Measurements from ENCODE around the gene FCHSD2. TPM values are rescaled to one million over a fixed set of nuclear protein-coding genes. Genes with fewer than 3 reads are reported as not detected.

The FCHSD2 gene
- total and polyA plus RNA-seq, 2 of the 13 experiments (the other 11 are each of a cell fraction or from before 2014, with no cell fraction given), result 20.5 to 24.8 TPM

GRCh38 chr11:73175551-73176144, 33.5 kb upstream of the FCHSD2 start (continued):
- TF ChIP-seq, protein P1, sequence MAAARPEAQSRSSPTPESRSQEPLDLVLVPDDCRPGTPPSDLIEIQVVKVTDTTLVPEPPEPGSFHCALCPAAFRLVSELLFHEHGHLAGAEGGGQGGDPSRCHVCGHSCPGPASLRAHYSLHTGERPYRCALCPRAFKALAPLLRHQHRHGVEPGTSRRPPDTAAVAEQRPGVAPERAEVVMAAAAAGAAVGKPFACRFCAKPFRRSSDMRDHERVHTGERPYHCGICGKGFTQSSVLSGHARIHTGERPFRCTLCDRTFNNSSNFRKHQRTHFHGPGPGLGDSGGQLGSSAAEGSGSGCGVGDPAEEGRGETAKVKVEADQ (CRISPR knock-in tag; IDR thresholded peaks at IDR 0.05; ENCODE audit: borderline replicate concordance), result no peak
- TF ChIP-seq HNRNPUL1 (IDR thresholded peaks at IDR 0.05; ENCODE audit: low read depth, low read length) (no peak), PCBP1 (IDR thresholded peaks at IDR 0.05; ENCODE audit: borderline replicate concordance, low read depth, low read length) (no peak), ZNF740 (CRISPR knock-in tag; IDR thresholded peaks at IDR 0.05) (no peak), ZNF280D (CRISPR knock-in tag; IDR thresholded peaks at IDR 0.05) (no peak), ZNF777 (CRISPR knock-in tag; IDR thresholded peaks at IDR 0.05) (no peak), MYC (CRISPR knock-in tag; IDR thresholded peaks at IDR 0.05; ENCODE audit: borderline replicate concordance) (peak; percentile 13; the same call in 1 of the 2 replicates), ZNF253 (CRISPR knock-in tag; IDR thresholded peaks at IDR 0.05; ENCODE audit: borderline replicate concordance) (no peak), CENPX (CRISPR knock-in tag; IDR thresholded peaks at IDR 0.05) (no peak)
- TF ChIP-seq, protein P2, sequence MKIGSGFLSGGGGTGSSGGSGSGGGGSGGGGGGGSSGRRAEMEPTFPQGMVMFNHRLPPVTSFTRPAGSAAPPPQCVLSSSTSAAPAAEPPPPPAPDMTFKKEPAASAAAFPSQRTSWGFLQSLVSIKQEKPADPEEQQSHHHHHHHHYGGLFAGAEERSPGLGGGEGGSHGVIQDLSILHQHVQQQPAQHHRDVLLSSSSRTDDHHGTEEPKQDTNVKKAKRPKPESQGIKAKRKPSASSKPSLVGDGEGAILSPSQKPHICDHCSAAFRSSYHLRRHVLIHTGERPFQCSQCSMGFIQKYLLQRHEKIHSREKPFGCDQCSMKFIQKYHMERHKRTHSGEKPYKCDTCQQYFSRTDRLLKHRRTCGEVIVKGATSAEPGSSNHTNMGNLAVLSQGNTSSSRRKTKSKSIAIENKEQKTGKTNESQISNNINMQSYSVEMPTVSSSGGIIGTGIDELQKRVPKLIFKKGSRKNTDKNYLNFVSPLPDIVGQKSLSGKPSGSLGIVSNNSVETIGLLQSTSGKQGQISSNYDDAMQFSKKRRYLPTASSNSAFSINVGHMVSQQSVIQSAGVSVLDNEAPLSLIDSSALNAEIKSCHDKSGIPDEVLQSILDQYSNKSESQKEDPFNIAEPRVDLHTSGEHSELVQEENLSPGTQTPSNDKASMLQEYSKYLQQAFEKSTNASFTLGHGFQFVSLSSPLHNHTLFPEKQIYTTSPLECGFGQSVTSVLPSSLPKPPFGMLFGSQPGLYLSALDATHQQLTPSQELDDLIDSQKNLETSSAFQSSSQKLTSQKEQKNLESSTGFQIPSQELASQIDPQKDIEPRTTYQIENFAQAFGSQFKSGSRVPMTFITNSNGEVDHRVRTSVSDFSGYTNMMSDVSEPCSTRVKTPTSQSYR (CRISPR knock-in tag; IDR thresholded peaks at IDR 0.05; ENCODE audit: borderline replicate concordance), result no peak; the same call in 1 of the 2 replicates
- TF ChIP-seq, protein P3, sequence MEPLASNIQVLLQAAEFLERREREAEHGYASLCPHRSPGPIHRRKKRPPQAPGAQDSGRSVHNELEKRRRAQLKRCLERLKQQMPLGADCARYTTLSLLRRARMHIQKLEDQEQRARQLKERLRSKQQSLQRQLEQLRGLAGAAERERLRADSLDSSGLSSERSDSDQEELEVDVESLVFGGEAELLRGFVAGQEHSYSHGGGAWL (CRISPR knock-in tag; IDR thresholded peaks at IDR 0.05), result no peak
- TF ChIP-seq, protein P4, sequence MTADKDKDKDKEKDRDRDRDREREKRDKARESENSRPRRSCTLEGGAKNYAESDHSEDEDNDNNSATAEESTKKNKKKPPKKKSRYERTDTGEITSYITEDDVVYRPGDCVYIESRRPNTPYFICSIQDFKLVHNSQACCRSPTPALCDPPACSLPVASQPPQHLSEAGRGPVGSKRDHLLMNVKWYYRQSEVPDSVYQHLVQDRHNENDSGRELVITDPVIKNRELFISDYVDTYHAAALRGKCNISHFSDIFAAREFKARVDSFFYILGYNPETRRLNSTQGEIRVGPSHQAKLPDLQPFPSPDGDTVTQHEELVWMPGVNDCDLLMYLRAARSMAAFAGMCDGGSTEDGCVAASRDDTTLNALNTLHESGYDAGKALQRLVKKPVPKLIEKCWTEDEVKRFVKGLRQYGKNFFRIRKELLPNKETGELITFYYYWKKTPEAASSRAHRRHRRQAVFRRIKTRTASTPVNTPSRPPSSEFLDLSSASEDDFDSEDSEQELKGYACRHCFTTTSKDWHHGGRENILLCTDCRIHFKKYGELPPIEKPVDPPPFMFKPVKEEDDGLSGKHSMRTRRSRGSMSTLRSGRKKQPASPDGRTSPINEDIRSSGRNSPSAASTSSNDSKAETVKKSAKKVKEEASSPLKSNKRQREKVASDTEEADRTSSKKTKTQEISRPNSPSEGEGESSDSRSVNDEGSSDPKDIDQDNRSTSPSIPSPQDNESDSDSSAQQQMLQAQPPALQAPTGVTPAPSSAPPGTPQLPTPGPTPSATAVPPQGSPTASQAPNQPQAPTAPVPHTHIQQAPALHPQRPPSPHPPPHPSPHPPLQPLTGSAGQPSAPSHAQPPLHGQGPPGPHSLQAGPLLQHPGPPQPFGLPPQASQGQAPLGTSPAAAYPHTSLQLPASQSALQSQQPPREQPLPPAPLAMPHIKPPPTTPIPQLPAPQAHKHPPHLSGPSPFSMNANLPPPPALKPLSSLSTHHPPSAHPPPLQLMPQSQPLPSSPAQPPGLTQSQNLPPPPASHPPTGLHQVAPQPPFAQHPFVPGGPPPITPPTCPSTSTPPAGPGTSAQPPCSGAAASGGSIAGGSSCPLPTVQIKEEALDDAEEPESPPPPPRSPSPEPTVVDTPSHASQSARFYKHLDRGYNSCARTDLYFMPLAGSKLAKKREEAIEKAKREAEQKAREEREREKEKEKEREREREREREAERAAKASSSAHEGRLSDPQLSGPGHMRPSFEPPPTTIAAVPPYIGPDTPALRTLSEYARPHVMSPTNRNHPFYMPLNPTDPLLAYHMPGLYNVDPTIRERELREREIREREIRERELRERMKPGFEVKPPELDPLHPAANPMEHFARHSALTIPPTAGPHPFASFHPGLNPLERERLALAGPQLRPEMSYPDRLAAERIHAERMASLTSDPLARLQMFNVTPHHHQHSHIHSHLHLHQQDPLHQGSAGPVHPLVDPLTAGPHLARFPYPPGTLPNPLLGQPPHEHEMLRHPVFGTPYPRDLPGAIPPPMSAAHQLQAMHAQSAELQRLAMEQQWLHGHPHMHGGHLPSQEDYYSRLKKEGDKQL (CRISPR knock-in tag; IDR thresholded peaks at IDR 0.05; ENCODE audit: low read depth), result no peak
- TF ChIP-seq, protein P5, sequence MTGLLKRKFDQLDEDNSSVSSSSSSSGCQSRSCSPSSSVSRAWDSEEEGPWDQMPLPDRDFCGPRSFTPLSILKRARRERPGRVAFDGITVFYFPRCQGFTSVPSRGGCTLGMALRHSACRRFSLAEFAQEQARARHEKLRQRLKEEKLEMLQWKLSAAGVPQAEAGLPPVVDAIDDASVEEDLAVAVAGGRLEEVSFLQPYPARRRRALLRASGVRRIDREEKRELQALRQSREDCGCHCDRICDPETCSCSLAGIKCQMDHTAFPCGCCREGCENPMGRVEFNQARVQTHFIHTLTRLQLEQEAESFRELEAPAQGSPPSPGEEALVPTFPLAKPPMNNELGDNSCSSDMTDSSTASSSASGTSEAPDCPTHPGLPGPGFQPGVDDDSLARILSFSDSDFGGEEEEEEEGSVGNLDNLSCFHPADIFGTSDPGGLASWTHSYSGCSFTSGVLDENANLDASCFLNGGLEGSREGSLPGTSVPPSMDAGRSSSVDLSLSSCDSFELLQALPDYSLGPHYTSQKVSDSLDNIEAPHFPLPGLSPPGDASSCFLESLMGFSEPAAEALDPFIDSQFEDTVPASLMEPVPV (CRISPR knock-in tag; IDR thresholded peaks at IDR 0.05), result no peak
